DND-41 (cell line): ENCODE data around the gene BMP2K.
A peak's percentile ranks its signal among the peaks of the same experiment; 100 is the strongest.

Experiments used
- ATAC-seq: fragments of 200-7000 bp; cut with Tn5 transposase; 3 replicates; pipeline ENCODE4 v1.9.1; 2021; ENCODE audit warnings: low read depth; ENCODE audit not compliant: insufficient read depth
- DNase-seq: peaks from one replicate; pipeline ENCODE4 v3.0.0-alpha.2; 2020
- H2AFZ ChIP-seq: 2 replicates; pipeline ENCODE4 v1.6.0; 2012; ENCODE audit warnings: low read depth, low read length
- H3K27ac ChIP-seq: 2 replicates; pipeline ENCODE4 v1.5.1; 2012; ENCODE audit warnings: low read length, inconsistent platforms
- H3K27me3 ChIP-seq: fragments of 200-600 bp; sonication (generic); 2 replicates; pipeline ENCODE4 v1.6.0; 2012; ENCODE audit warnings: low read length, mild to moderate bottlenecking, inconsistent platforms; ENCODE audit not compliant: insufficient read depth, poor library complexity
- H3K36me3 ChIP-seq: 2 replicates; pipeline ENCODE4 v1.5.1; 2012; ENCODE audit warnings: low read length, inconsistent platforms; ENCODE audit not compliant: insufficient read depth
- H3K4me1 ChIP-seq: 2 replicates; pipeline ENCODE4 v1.5.1; 2012; ENCODE audit warnings: mild to moderate bottlenecking, low read length; ENCODE audit not compliant: insufficient read depth
- H3K4me2 ChIP-seq: 2 replicates; pipeline ENCODE4 v1.6.0; 2012; ENCODE audit warnings: mild to moderate bottlenecking, moderate library complexity, low read length, inconsistent platforms; ENCODE audit not compliant: insufficient read depth
- H3K4me3 ChIP-seq, 2 experiments: fragments of 200-600 bp in 1 of 2; shearing (Covaris generic) in 1 of 2; 2 replicates each; pipeline ENCODE4 v1.5.1; 2012 to 2016; ENCODE audit warnings: inconsistent platforms in 2 of 2, low read length in 2 of 2, mild to moderate bottlenecking in 2 of 2, low read depth in 1 of 2, moderate library complexity in 1 of 2
- H3K79me2 ChIP-seq: 2 replicates; pipeline ENCODE4 v1.6.0; 2012; ENCODE audit warnings: low read length, inconsistent platforms; ENCODE audit not compliant: insufficient read depth
- H3K9ac ChIP-seq: 2 replicates; pipeline ENCODE4 v1.6.0; 2012; ENCODE audit warnings: low read depth, mild to moderate bottlenecking, inconsistent platforms, low read length, moderate library complexity
- H3K9me3 ChIP-seq: 2 replicates; pipeline ENCODE4 v1.5.1; 2012; ENCODE audit warnings: low read length, moderate library complexity, mild to moderate bottlenecking, inconsistent platforms; ENCODE audit not compliant: insufficient read depth, severe bottlenecking
- H4K20me1 ChIP-seq: 2 replicates; pipeline ENCODE4 v1.6.0; 2012; ENCODE audit warnings: low read length; ENCODE audit not compliant: insufficient read depth
- CTCF ChIP-seq: IDR thresholded peaks from 2 replicates; pipeline ENCODE4 v1.5.1; 2012; ENCODE audit warnings: borderline replicate concordance, low read length, moderate library complexity, mild to moderate bottlenecking; ENCODE audit not compliant: poor library complexity, severe bottlenecking; ENCODE audit errors: extremely low read depth
- EZH2 ChIP-seq: IDR thresholded peaks from 3 replicates; pipeline ENCODE4 v1.6.1; 2012; ENCODE audit warnings: borderline replicate concordance, low read depth, mild to moderate bottlenecking, moderate library complexity, low read length, inconsistent platforms; ENCODE audit not compliant: severe bottlenecking

BMP2K gene

GRCh38 chr4:78949735-78950134 is 173.6 kb downstream of the BMP2K start:
- Histone ChIP-seq H3K4me1 (no peaks in the 10 kb centered on the region), H3K9me3 (no peaks in the 10 kb centered on the region), H3K36me3 (no peaks in the 10 kb centered on the region), H3K79me2 (no peaks in the 10 kb centered on the region), H3K27me3 (no peaks in the 10 kb centered on the region), H3K9ac (no peak overlapping the region), H2AFZ (no peak overlapping the region), H3K4me3 (no peak overlapping the region), H3K27ac (no peak overlapping the region), H4K20me1 (no peaks in the 10 kb centered on the region), H3K4me2 (no peak overlapping the region)
- TF ChIP-seq EZH2 (no peak), CTCF (no peak)
- ATAC-seq, result no peak
- no peak for DNase-seq

- Histone ChIP-seq H3K27ac (no peak overlapping the region), H3K9me3 (no peaks in the 10 kb centered on the region), H3K27me3 (no peaks in the 10 kb centered on the region), H4K20me1 (no peaks in the 10 kb centered on the region), H3K4me1 (no peaks in the 10 kb centered on the region), H3K79me2 (no peaks in the 10 kb centered on the region), H3K36me3 (no peaks in the 10 kb centered on the region), H3K9ac (no peak overlapping the region), H3K4me3 (no peak overlapping the region), H2AFZ (no peak overlapping the region), H3K4me2 (no peak overlapping the region)
- ATAC-seq (peak; percentile 86), DNase-seq (peak; percentile 49)
- no peak for TF ChIP-seq EZH2
- peak; percentile 79 for TF ChIP-seq CTCF
These were observed 175.8 kb downstream of the BMP2K start for GRCh38 chr4:78951862-78952472.

GRCh38 chr4:78953231-78953630 is 177.1 kb downstream of the BMP2K start:
- H3K4me2 ChIP-seq, result no peak overlapping the region
- TF ChIP-seq EZH2 (no peak), CTCF (no peak)
- H4K20me1 ChIP-seq, result no peaks in the 10 kb centered on the region
- no peak overlapping the region for H3K4me3 ChIP-seq
- H3K36me3 ChIP-seq, result no peaks in the 10 kb centered on the region
- no peak overlapping the region for H2AFZ ChIP-seq
- H3K9ac ChIP-seq, result no peak overlapping the region
- H3K79me2 ChIP-seq, result no peaks in the 10 kb centered on the region
- no peaks in the 10 kb centered on the region for H3K9me3 ChIP-seq
- no peak for ATAC-seq
- no peaks in the 10 kb centered on the region for H3K27me3 ChIP-seq
- no peak overlapping the region for H3K27ac ChIP-seq
- H3K4me1 ChIP-seq, result no peaks in the 10 kb centered on the region
- DNase-seq, result no peak
